HepG2 (cell line): ENCODE data around the gene MCC. TPM values are rescaled to one million over a fixed set of nuclear protein-coding genes. Genes with fewer than 3 reads are reported as not detected.

Experiments used
- ATAC-seq: fragments of 200-7000 bp; cut with Tn5 transposase; 3 replicates; pipeline ENCODE4 v1.9.1; 2020; ENCODE audit warnings: mild to moderate bottlenecking, moderate library complexity
- BruUV-seq: library from RNA; stranded (reverse); fragments of 400-500 nt; replicated peaks from 2 replicates; lab custom pipeline; 2021; lab: Mats Ljungman, UMichigan
- CTCF ChIA-PET: fragments of 300-600 bp; formaldehyde crosslinking; extraction: SDS; loops from one replicate; lab custom pipeline; 2021; ENCODE audit warnings: low total read pairs, inconsistent platforms, low intra/inter-chr PET ratio; lab: Yijun Ruan, JAX
- POLR2A ChIA-PET: fragments of 350-600 bp; sonication (Branson Sonifier 250); formaldehyde crosslinking; loops from one replicate; lab custom pipeline; 2020; ENCODE audit warnings: antibody characterized with exemption, inconsistent platforms; lab: Yijun Ruan, JAX
- DNase-seq: peaks from one replicate; pipeline ENCODE4 v3.0.0-alpha.2; 2015; ENCODE audit warnings: low spot score
- FAIRE-seq: peaks from 3 replicates; lab custom pipeline; 2011; peaks lifted over from hg19 to GRCh38; lab: Jason Lieb, UNC
- H2AFZ ChIP-seq: one replicate; pipeline ENCODE4 v1.6.1; 2011; ENCODE audit warnings: low read length, inconsistent platforms
- H3K27ac ChIP-seq: fragments of 300-600 bp; 3 replicates; pipeline ENCODE4 v1.8.0; 2011; ENCODE audit warnings: mixed run types, mild to moderate bottlenecking, mixed read lengths, low read length, inconsistent platforms; ENCODE audit not compliant: insufficient read depth; ENCODE audit errors: extremely low read length
- H3K27me3 ChIP-seq, 2 experiments: fragments of 200-600 bp in 1 of 2; 2 replicates in 1 of 2; 3 replicates in 1 of 2; pipeline versions ENCODE4 v1.6.0 to v1.8.0; 2011; ENCODE audit warnings: low read length in 2 of 2, mild to moderate bottlenecking in 2 of 2, moderate library complexity in 2 of 2, inconsistent platforms in 1 of 2; ENCODE audit not compliant: insufficient read depth in 2 of 2, control insufficient read depth in 1 of 2
- H3K36me3 ChIP-seq, 2 experiments: fragments of 200-600 bp in 1 of 2; replicated peaks in 1 of 2; 2 replicates in 1 of 2; 3 replicates in 1 of 2; pipeline versions ENCODE4 v1.5.1 to v1.8.0; 2011; ENCODE audit warnings: low read length in 2 of 2, inconsistent platforms in 1 of 2; ENCODE audit not compliant: insufficient read depth in 2 of 2, control insufficient read depth in 1 of 2
- H3K4me1 ChIP-seq: 2 replicates; pipeline ENCODE4 v1.5.1; 2012; ENCODE audit warnings: low read length, inconsistent platforms; ENCODE audit not compliant: insufficient read depth
- H3K4me2 ChIP-seq: 2 replicates; pipeline ENCODE4 v1.6.0; 2011; ENCODE audit warnings: low read depth, low read length, inconsistent platforms
- H3K4me3 ChIP-seq, 3 experiments: fragments of 200-600 bp in 1 of 3; sonication (generic), shearing (Covaris generic) in 1 of 3; replicated peaks in 1 of 3; 2 replicates each; pipeline ENCODE4 v1.5.1; 2011 to 2016; ENCODE audit warnings: low read length in 3 of 3, inconsistent platforms in 2 of 3, low read depth in 2 of 3, mild to moderate bottlenecking in 2 of 3, control low read depth in 1 of 3, mixed read lengths in 1 of 3; ENCODE audit not compliant: insufficient read depth in 1 of 3
- H3K79me2 ChIP-seq: one replicate; pipeline ENCODE4 v1.6.1; 2011; ENCODE audit warnings: low read length, inconsistent platforms; ENCODE audit not compliant: insufficient read depth
- H3K9ac ChIP-seq: 2 replicates; pipeline ENCODE4 v1.6.0; 2011; ENCODE audit warnings: mild to moderate bottlenecking, low read depth, low read length, inconsistent platforms; ENCODE audit not compliant: insufficient read depth
- H3K9me3 ChIP-seq: 2 replicates; pipeline ENCODE4 v1.5.1; 2012; ENCODE audit warnings: mild to moderate bottlenecking, low read length
- H4K20me1 ChIP-seq: 2 replicates; pipeline ENCODE4 v1.6.0; 2011; ENCODE audit warnings: inconsistent platforms, mild to moderate bottlenecking, low read length, moderate library complexity; ENCODE audit not compliant: insufficient read depth
- CREBL2 ChIP-seq: sonication (generic); formaldehyde crosslinking; IDR thresholded peaks from 2 replicates; pipeline ENCODE4 v1.8.1; 2023; ENCODE audit warnings: missing genetic modification reagents, mild to moderate bottlenecking, borderline replicate concordance
- ESRRA ChIP-seq: sonication (generic); formaldehyde crosslinking; IDR thresholded peaks from 2 replicates; pipeline ENCODE4 v1.5.1; 2020; ENCODE audit warnings: mild to moderate bottlenecking, low read depth, missing genetic modification reagents
- GFI1 ChIP-seq: sonication (generic); formaldehyde crosslinking; IDR thresholded peaks from 2 replicates; pipeline ENCODE4 v1.5.0; 2020; ENCODE audit warnings: missing genetic modification reagents, mild to moderate bottlenecking, borderline replicate concordance
- HDAC6 ChIP-seq: fragments of 200-600 bp; sonication (generic); IDR thresholded peaks from 2 replicates; pipeline ENCODE4 v1.7.0; 2017; ENCODE audit warnings: mild to moderate bottlenecking, antibody characterized with exemption, low read length, low read depth
- HES4 ChIP-seq: sonication (generic); formaldehyde crosslinking; IDR thresholded peaks from 2 replicates; pipeline ENCODE4 v1.9.0; 2021; ENCODE audit warnings: mild to moderate bottlenecking, missing genetic modification reagents, borderline replicate concordance
- PCBP1 ChIP-seq: fragments of 200-400 bp; formaldehyde crosslinking; IDR thresholded peaks from 2 replicates; pipeline ENCODE4 v1.6.1; 2017; ENCODE audit warnings: mild to moderate bottlenecking, low read depth, low read length, borderline replicate concordance
- PHF5A ChIP-seq: IDR thresholded peaks from one replicate; pipeline ENCODE4 v1.6.1; 2018; ENCODE audit warnings: low read depth, missing genetic modification reagents; ENCODE audit not compliant: unreplicated experiment
- RXRB ChIP-seq: IDR thresholded peaks from 2 replicates; pipeline ENCODE4 v1.6.1; 2016; ENCODE audit warnings: borderline replicate concordance, missing genetic modification reagents, missing compliant biosample characterization
- TEAD2 ChIP-seq: sonication (generic); formaldehyde crosslinking; IDR thresholded peaks from 2 replicates; pipeline ENCODE4 v1.9.0; 2021; ENCODE audit warnings: missing genetic modification reagents
- ZKSCAN8 ChIP-seq: IDR thresholded peaks from 2 replicates; pipeline ENCODE4 v1.6.1; 2016; ENCODE audit warnings: borderline replicate concordance, missing genetic modification reagents, missing compliant biosample characterization
- ZNF280B ChIP-seq: sonication (generic); formaldehyde crosslinking; IDR thresholded peaks from 2 replicates; pipeline ENCODE4 v1.5.0; 2020; ENCODE audit warnings: missing genetic modification reagents, mild to moderate bottlenecking, borderline replicate concordance
- ZNF484 ChIP-seq: sonication (generic); formaldehyde crosslinking; IDR thresholded peaks from 2 replicates; pipeline ENCODE4 v1.5.1; 2020; ENCODE audit warnings: mild to moderate bottlenecking, low read depth, missing genetic modification reagents, borderline replicate concordance
- ZNF546 ChIP-seq: sonication (generic); formaldehyde crosslinking; conservative IDR thresholded peaks from 2 replicates; pipeline ENCODE4 v1.8.1; 2023; ENCODE audit warnings: mild to moderate bottlenecking, missing genetic modification reagents
- ZSCAN31 ChIP-seq: sonication (generic); formaldehyde crosslinking; IDR thresholded peaks from 2 replicates; pipeline ENCODE4 v1.5.0; 2020; ENCODE audit warnings: low read depth, mild to moderate bottlenecking, missing genetic modification reagents
- WGBS: methylation state at CpG from one replicate; pipeline ENCODE4 v1.1.6; 2017; ENCODE audit warnings: low lambda C conversion rate; 5-methylcytosine and 5-hydroxymethylcytosine counted together
- in situ Hi-C: cut with HindIII; loops from 2 replicates; pipeline ENCODE4 v1.10.0; 2017; ENCODE audit warnings: low pct_unique_long_range_greater_than_20kb; ENCODE audit not compliant: extremely low pct_ligation_motif_present
- intact Hi-C: fragments of 100-400 bp; cut with micrococcal nuclease; formaldehyde crosslinking; loops from one replicate; pipeline ENCODE4 v1.10.0; 2022; ENCODE audit not compliant: unreplicated experiment
- polyA plus RNA-seq, 8 experiments: library from polyadenylated mRNA; depleted of rRNA in 3 of 8; stranded (reverse) in 7 of 8; unstranded in 1 of 8; fragments of >200 nt; fragmentation: Illumina TruSeq in 4 of 8; extraction: Trizol in 4 of 8; gene quantifications; 2 replicates each; pipeline versions ENCODE4 v1.2.1 to v1.2.3, GENCODE V29; 2011 to 2016; ENCODE audit warnings: low read depth in 4 of 8, missing spikeins in 1 of 8, mixed read lengths in 1 of 8; ENCODE audit not compliant: insufficient read depth in 1 of 8
- total RNA-seq, 5 experiments: library from RNA; depleted of rRNA; stranded (reverse); fragments of >200 nt; fragmentation: Illumina TruSeq; extraction: Trizol; gene quantifications; 2 replicates each; pipeline ENCODE4 v1.2.3, GENCODE V29; 2016; ENCODE audit warnings: low read depth in 1 of 5

The MCC gene
- total and polyA plus RNA-seq, 2 of the 13 experiments (the other 11 are each of a cell fraction or from before 2014, with no cell fraction given), result 0.55 to 2.4 TPM

- no peaks in the 10 kb centered on the region for H3K9me3 ChIP-seq
- H3K4me2 ChIP-seq, result no peak overlapping the region
- no peaks in the 10 kb centered on the region for H3K79me2 ChIP-seq
- no peak overlapping the region for H2AFZ ChIP-seq
- in situ Hi-C loops (no loop called here), intact Hi-C loops (no loop called here)
- H3K27me3 ChIP-seq, result no peaks in the 10 kb centered on the region; a peak in 1 of 5 replicates
- BruUV-seq, result no TSS peak
- no peak overlapping the region for H3K9ac ChIP-seq
- no peak for TF ChIP-seq PHF5A (CRISPR knock-in tag)
- TF ChIP-seq ZNF484 (CRISPR knock-in tag), result no peak
- TF ChIP-seq HDAC6, result no peak
- TF ChIP-seq ESRRA (CRISPR knock-in tag), result no peak
- no peak for TF ChIP-seq ZSCAN31 (CRISPR knock-in tag)
- no peak for TF ChIP-seq RXRB (CRISPR knock-in tag)
- no peak for TF ChIP-seq ZKSCAN8 (CRISPR knock-in tag)
- TF ChIP-seq CREBL2 (CRISPR knock-in tag), result no peak
- no peak for TF ChIP-seq PCBP1
- TF ChIP-seq TEAD2, result no peak
- TF ChIP-seq ZNF546 (CRISPR knock-in tag), result no peak
- no peak for TF ChIP-seq ZNF280B (CRISPR knock-in tag)
- TF ChIP-seq HES4 (CRISPR knock-in tag), result no peak
- no peak for TF ChIP-seq GFI1 (CRISPR knock-in tag)
- no peaks in the 10 kb centered on the region for H3K36me3 ChIP-seq
- H3K4me1 ChIP-seq, result no peaks in the 10 kb centered on the region
- CTCF ChIA-PET, result no interaction called here
- no peak for DNase-seq
- ATAC-seq, result no peak
- H3K27ac ChIP-seq, result no peak overlapping the region
- 0% methylated on average over 1 of the region's 1 CpG for WGBS
- H3K4me3 ChIP-seq, result no peak overlapping the region
- no peaks in the 10 kb centered on the region for H4K20me1 ChIP-seq
- POLR2A ChIA-PET, result no interaction called here
- no peak for FAIRE-seq
Measured at GRCh38 chr5:113233606-113234005, 254.6 kb downstream of the MCC start.
